Activated naive CD8-positive, alpha-beta T cell treated with anti-CD3 and anti-CD28 coated beads, Interleukin-2, amount 10 ng/mL, durations not matched to agents 7 days and 5 days (primary cell): ENCODE measurements around the gene NFKB1. TPM values are rescaled to one million over a fixed set of nuclear protein-coding genes. Genes with fewer than 3 reads are reported as not detected.
"Not testable (repeated sequence)": the region's sequence is repeated elsewhere in the genome, so short reads cannot be mapped to it uniquely, and the experiment has no call there.

Source experiments
- ATAC-seq: fragments of 150-1000 bp; cut with Tn5 transposase; one replicate; pipeline ENCODE4 v1.10.0; 2021; ENCODE audit warnings: low read depth, moderate library complexity
- POLR2A ChIA-PET: fragments of 350-600 bp; sonication (Branson Sonifier 250); formaldehyde crosslinking; loops from one replicate; lab custom pipeline; 2021; ENCODE audit warnings: antibody characterized with exemption; lab: Charles Lee
- DNase-seq: peaks from one replicate; pipeline ENCODE4 v3.0.0; 2021
- H3K27ac Mint-ChIP-seq: one replicate; pipeline ENCODE4 v1.8.0; 2022; ENCODE audit warnings: mild to moderate bottlenecking, mixed read lengths
- H3K27me3 Mint-ChIP-seq: one replicate; pipeline ENCODE4 v1.8.0; 2022; ENCODE audit warnings: mild to moderate bottlenecking, moderate library complexity, mixed read lengths
- H3K36me3 Mint-ChIP-seq: one replicate; pipeline ENCODE4 v1.8.0; 2021; ENCODE audit warnings: mild to moderate bottlenecking, mixed read lengths
- H3K4me1 Mint-ChIP-seq: one replicate; pipeline ENCODE4 v1.8.0; 2021; ENCODE audit warnings: mixed read lengths
- H3K4me3 Mint-ChIP-seq: one replicate; pipeline ENCODE4 v1.8.0; 2022; ENCODE audit warnings: mild to moderate bottlenecking, moderate library complexity, mixed read lengths
- H3K9me3 Mint-ChIP-seq: one replicate; pipeline ENCODE4 v1.8.0; 2021; ENCODE audit warnings: mixed read lengths
- total RNA-seq, 2 experiments: library from RNA; stranded (reverse); gene quantifications; one replicate each; pipeline ENCODE4 v1.2.3, GENCODE V29; 2021

Gene NFKB1
- total RNA-seq, 2 experiments from 2014 or later, result 129 to 130 TPM

- Mint-ChIP-seq H3K4me1 (peaks cover 7% of the 10 kb centered on the region), H3K27me3 (no peaks in the 10 kb centered on the region), H3K9me3 (peaks cover 34% of the 10 kb centered on the region), H3K27ac (no peak overlapping the region), H3K4me3 (no peak overlapping the region), H3K36me3 (peaks cover 42% of the 10 kb centered on the region)
- POLR2A ChIA-PET, result no interaction called here
- ATAC-seq (no peak), DNase-seq (no peak)
Observed at GRCh38 chr4:102477657-102478056, 23.5 kb upstream of the NFKB1 start.

GRCh38 chr4:102478186-102478585 is 23.0 kb upstream of the NFKB1 start:
- Mint-ChIP-seq H3K4me3 (no peak overlapping the region), H3K4me1 (peaks cover 7% of the 10 kb centered on the region), H3K27ac (no peak overlapping the region), H3K27me3 (no peaks in the 10 kb centered on the region), H3K36me3 (peaks cover 42% of the 10 kb centered on the region), H3K9me3 (peaks cover 33% of the 10 kb centered on the region)
- POLR2A ChIA-PET, result no interaction called here
- DNase-seq (no peak), ATAC-seq (no peak)

DNA sequence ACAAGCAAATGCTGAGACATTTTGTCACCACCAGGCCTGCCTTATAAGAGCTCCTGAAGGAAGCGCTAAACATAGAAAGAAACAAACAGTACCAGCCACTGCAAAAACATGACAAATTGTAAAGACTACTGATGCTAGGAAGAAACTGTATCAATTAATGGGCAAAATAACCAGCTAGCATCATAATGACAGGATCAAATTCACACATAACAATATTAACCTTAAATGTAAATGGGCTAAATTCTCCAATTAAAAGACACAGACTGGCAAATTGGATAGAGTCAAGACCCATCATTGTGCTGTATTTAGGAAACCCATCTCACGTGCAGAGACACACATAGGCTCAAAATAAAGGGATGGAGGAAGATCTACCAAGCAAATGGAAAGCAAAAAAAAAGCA is 21.3 kb upstream of the NFKB1 start:
- DNase-seq, ATAC-seq, H3K27me3 Mint-ChIP-seq, H3K4me3 Mint-ChIP-seq, H3K27ac Mint-ChIP-seq, POLR2A ChIA-PET: not testable (repeated sequence)
- Mint-ChIP-seq H3K4me1 (peaks cover 10% of the 10 kb centered on the region), H3K36me3 (peaks cover 44% of the 10 kb centered on the region), H3K9me3 (peaks cover 33% of the 10 kb centered on the region)

- Mint-ChIP-seq H3K4me3 (no peak overlapping the region), H3K36me3 (peaks cover 49% of the 10 kb centered on the region)
Observed at GRCh38 chr4:102483120-102483519, 18.0 kb upstream of the NFKB1 start.

DNA sequence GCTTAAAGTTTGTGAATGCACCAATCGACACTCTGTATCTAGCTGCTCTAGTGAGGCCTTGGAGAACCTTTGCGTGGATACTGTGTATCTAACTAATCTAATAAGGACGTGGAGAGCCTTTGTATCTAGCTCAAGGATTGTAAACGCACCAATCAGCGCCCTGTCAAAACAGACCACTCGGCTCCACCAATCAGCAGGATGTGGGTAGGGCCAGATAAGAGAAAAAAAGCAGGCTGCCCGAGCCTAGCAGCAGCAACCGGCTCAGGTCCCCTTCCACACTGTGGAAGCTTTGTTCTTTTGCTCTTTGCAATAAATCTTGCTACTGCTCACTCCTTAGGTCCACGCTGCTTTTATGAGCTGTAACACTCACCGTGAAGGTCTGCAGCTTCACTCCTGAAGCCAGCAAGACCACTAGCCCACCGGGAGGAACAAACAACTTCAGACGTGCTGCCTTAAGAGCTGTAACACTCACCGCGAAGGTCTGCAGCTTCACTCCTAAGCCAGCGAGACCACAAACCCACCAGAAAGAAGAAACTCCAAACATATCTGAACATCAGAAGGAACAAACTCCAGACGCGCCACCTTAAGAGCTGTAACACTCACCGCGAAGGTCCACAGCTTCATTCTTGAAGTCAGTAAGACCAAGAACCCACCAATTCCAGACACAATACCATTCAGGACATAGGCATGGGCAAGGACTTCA is 17.0 kb upstream of the NFKB1 start:
- Mint-ChIP-seq H3K9me3 (peaks cover 31% of the 10 kb centered on the region), H3K4me3 (peak overlapping the region; percentile 65), H3K36me3 (peaks cover 50% of the 10 kb centered on the region), H3K27ac (peak overlapping the region; percentile 83), H3K4me1 (peaks cover 20% of the 10 kb centered on the region)
- POLR2A ChIA-PET, result interaction anchor here (1.1 to 2.4 kb wide), 4 partner anchors 10 to 121 kb away, joined by 3 to 18 read pairs (median 4); partner anchors contain the start of gene NFKB1
- DNase-seq, result peak; percentile 42
- H3K27me3 Mint-ChIP-seq, ATAC-seq: not testable (repeated sequence)

More at GRCh38 chr4:102483120-102483519, 18.0 kb upstream of the NFKB1 start:
- POLR2A ChIA-PET, result interaction anchor here (1.1 to 2.4 kb wide), 3 partner anchors 14 to 122 kb away, joined by 3 to 18 read pairs (median 5); partner anchors contain the start of gene NFKB1
- no peak overlapping the region for H3K27ac Mint-ChIP-seq
- peaks cover 19% of the 10 kb centered on the region for H3K4me1 Mint-ChIP-seq
- no peaks in the 10 kb centered on the region for H3K27me3 Mint-ChIP-seq
- ATAC-seq (no peak), DNase-seq (no peak)
- H3K9me3 Mint-ChIP-seq, result peaks cover 31% of the 10 kb centered on the region

DNA sequence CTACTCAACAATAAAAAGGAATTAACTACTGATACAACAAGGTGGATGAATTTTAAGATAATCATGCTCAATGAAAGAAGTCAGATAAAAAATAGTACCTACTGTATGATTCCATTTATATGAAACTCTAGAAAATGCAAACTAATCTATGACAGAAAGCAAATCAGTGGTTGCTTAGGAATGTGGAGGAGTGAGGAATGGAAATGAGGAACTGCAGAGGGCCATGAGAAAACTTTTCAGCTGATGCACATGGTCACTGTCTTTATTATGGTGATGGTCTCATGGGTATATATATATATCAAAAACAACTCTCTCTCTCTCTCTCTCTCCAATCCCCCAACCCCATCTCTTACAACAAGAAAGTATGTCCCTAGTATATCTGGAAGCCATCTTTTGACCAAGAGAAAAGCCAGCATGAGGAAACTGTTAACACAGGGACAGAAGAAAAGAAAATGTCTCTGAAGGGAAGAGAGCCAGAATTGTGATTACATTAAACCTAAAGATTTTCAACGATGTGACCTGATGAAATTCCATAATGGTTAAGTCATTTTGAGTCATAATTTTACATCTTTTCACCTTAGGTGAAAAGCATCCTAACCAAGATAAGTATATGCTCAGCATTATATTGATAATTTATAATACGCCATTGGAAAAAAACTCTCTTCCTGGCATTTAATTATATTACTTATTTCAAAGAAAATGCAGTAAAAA is 8.5 kb upstream of the NFKB1 start:
- H3K4me3 Mint-ChIP-seq, result no peak overlapping the region
- POLR2A ChIA-PET, result no interaction called here
- H3K36me3 Mint-ChIP-seq, result peaks cover 8% of the 10 kb centered on the region
- no peak for ATAC-seq
- no peaks in the 10 kb centered on the region for H3K27me3 Mint-ChIP-seq
- DNase-seq, result no peak
- H3K27ac Mint-ChIP-seq, result no peak overlapping the region
- H3K9me3 Mint-ChIP-seq, result peaks cover 2% of the 10 kb centered on the region
- peaks cover 16% of the 10 kb centered on the region for H3K4me1 Mint-ChIP-seq

DNA sequence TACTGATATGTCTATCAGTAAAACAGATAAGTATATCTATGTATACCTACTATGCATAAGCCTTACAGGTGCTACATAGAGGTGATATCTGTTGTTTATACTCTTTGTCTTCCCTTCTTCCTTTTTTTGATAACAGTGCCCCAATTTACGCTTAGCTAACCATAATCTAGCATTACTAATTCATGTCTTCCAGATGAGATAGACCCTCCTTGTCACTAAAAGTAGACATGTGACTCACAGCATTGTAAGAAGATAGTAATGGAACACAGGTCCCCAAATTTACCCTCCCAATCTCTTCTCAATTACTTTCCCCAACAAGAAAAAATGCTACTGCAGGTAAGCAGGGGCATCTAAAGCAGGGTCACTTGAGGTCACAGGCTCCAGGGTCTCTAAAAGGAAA is 7.9 kb upstream of the NFKB1 start:
- Mint-ChIP-seq H3K36me3 (peaks cover 3% of the 10 kb centered on the region), H3K27me3 (no peaks in the 10 kb centered on the region), H3K4me1 (peaks cover 16% of the 10 kb centered on the region), H3K27ac (no peak overlapping the region), H3K9me3 (peaks cover 2% of the 10 kb centered on the region), H3K4me3 (no peak overlapping the region)
- DNase-seq (no peak), ATAC-seq (no peak)
- POLR2A ChIA-PET, result no interaction called here

DNA sequence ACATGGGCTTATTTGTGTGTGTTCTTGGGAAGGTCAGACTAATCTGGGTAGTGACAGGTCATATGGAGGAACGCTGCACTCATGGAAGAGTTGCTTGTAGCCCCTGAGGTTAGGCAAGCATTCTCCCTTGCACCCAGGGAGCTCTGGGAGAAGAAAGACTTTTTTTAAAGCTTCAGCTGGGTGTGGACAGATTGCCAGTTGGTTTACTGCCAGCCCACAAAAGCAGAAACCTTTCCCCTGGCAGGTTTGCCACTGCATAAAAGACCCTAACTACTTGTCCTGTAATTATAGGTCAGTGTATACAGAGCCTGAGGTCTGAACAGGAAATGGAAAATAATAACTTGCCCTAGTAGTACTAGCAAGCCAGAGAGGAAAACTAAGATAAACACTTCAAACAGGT is 7.4 kb upstream of the NFKB1 start:
- H3K4me3 Mint-ChIP-seq, result no peak overlapping the region

DNA sequence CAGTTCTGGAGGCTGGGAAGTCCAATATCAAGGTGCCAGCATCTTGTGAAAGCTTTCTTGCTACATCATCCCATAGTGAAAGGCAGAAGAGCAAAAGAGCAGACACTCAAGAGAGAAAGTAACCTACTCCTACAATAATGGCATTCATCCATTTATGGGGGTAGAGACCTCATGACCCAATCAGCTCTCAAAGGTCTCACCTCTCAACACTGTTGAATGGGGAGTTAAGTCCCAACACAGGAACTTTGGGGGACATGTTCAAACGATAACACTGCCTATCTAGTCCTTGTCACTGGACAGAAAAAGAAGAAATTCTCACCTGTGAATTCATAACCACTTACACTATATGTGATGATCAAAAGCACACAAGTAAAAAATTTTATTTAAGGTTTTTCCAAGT is 6.6 kb upstream of the NFKB1 start:
- peaks cover 4% of the 10 kb centered on the region for H3K9me3 Mint-ChIP-seq
- H3K4me1 Mint-ChIP-seq, result peaks cover 19% of the 10 kb centered on the region
- DNase-seq (no peak), ATAC-seq (peak; percentile 31)
- no peak overlapping the region for H3K27ac Mint-ChIP-seq
- peaks cover 9% of the 10 kb centered on the region for H3K36me3 Mint-ChIP-seq
- POLR2A ChIA-PET, result no interaction called here
- no peaks in the 10 kb centered on the region for H3K27me3 Mint-ChIP-seq
- H3K4me3 Mint-ChIP-seq, result no peak overlapping the region

More for the DNA sequence above, 7.4 kb upstream of the NFKB1 start:
- Mint-ChIP-seq H3K36me3 (peaks cover 6% of the 10 kb centered on the region), H3K9me3 (peaks cover 5% of the 10 kb centered on the region), H3K27me3 (no peaks in the 10 kb centered on the region), H3K27ac (no peak overlapping the region), H3K4me1 (peaks cover 16% of the 10 kb centered on the region)
- POLR2A ChIA-PET, result no interaction called here
- DNase-seq, result no peak
- peak; percentile 44 for ATAC-seq

GRCh38 chr4:102497986-102498385 is 3.2 kb upstream of the NFKB1 start:
- no peak for ATAC-seq
- POLR2A ChIA-PET, result no interaction called here
- H3K9me3 Mint-ChIP-seq, result peaks cover 4% of the 10 kb centered on the region
- no peak overlapping the region for H3K27ac Mint-ChIP-seq
- H3K27me3 Mint-ChIP-seq, result no peaks in the 10 kb centered on the region
- peaks cover 12% of the 10 kb centered on the region for H3K36me3 Mint-ChIP-seq
- no peak for DNase-seq
- H3K4me3 Mint-ChIP-seq, result no peak overlapping the region
- H3K4me1 Mint-ChIP-seq, result peaks cover 20% of the 10 kb centered on the region

DNA sequence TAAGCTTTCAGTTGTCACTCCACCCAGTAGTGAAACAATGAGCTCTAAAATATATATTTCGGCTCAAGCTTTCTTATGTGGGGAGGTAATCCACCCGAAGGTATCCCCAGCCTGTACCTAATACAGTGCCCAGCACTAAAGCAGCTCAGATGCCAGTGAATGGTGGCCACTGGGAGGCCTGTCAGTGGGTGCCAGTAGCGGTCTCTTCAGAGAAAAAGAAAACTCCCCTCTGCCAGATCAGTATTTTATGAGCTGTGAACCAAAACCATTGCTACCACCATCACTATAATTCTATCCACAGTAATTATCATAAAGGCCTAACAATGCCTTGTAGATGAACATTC is 835 bp upstream of the NFKB1 start:
- Mint-ChIP-seq H3K27me3 (no peaks in the 10 kb centered on the region), H3K4me1 (peaks cover 17% of the 10 kb centered on the region), H3K36me3 (peaks cover 26% of the 10 kb centered on the region), H3K4me3 (peak overlapping the region; percentile 89), H3K27ac (peak overlapping the region; percentile 90), H3K9me3 (peaks cover 4% of the 10 kb centered on the region)
- ATAC-seq (peak; percentile 11), DNase-seq (no peak)
- POLR2A ChIA-PET, result interaction anchor here (0.7 to 3.9 kb wide), 20 partner anchors 9 to 155 kb away, joined by 3 to 20 read pairs (median 4); partner anchors contain the start of gene SLC39A8

GRCh38 chr4:102501447-102501696 is 213 bp downstream of the NFKB1 start:
- Mint-ChIP-seq H3K4me3 (peak overlapping the region; percentile 68), H3K9me3 (peaks cover 4% of the 10 kb centered on the region), H3K36me3 (peaks cover 26% of the 10 kb centered on the region), H3K4me1 (peaks cover 20% of the 10 kb centered on the region), H3K27ac (peak overlapping the region; percentile 71), H3K27me3 (no peaks in the 10 kb centered on the region)
- no peak for DNase-seq
- POLR2A ChIA-PET, result interaction anchor here (0.7 to 3.9 kb wide), 17 partner anchors 10 to 326 kb away, joined by 3 to 20 read pairs (median 5); partner anchors contain the start of genes MANBA and UBE2D3
- peak; percentile 36 for ATAC-seq

- Mint-ChIP-seq H3K4me1 (peaks cover 24% of the 10 kb centered on the region), H3K36me3 (peaks cover 27% of the 10 kb centered on the region), H3K27ac (peak overlapping the region; percentile 88), H3K9me3 (peaks cover 4% of the 10 kb centered on the region), H3K27me3 (no peaks in the 10 kb centered on the region), H3K4me3 (peak overlapping the region; percentile 90)
- no peak for DNase-seq
- no peak for ATAC-seq
- POLR2A ChIA-PET, result interaction anchor here (0.6 to 3.9 kb wide), 14 partner anchors 8 to 325 kb away, joined by 3 to 20 read pairs (median 3); partner anchors contain the start of genes SLC39A8 and UBE2D3
Observed at GRCh38 chr4:102502543-102502818, 1.3 kb downstream of the NFKB1 start.
